GM23338 (cell line): Measurements from ENCODE around the gene TEX14. TPM values are rescaled to one million over a fixed set of nuclear protein-coding genes. Genes with fewer than 3 reads are reported as not detected.
A peak's percentile ranks its signal among the peaks of the same experiment; 100 is the strongest.

ENCODE experiments used
- ATAC-seq: fragments of 200-7000 bp; cut with Tn5 transposase; 3 replicates; pipeline ENCODE4 v1.9.1; 2020
- DNase-seq: peaks from one replicate; pipeline ENCODE4 v3.0.0-alpha.2; 2015; ENCODE audit warnings: low spot score
- H2AFZ ChIP-seq: fragments of 200-600 bp; sonication (generic); 2 replicates; pipeline ENCODE4 v1.8.0; 2016; ENCODE audit warnings: antibody characterized with exemption, mild to moderate bottlenecking, moderate library complexity
- H3F3A ChIP-seq: fragments of 200-600 bp; sonication (generic); replicated peaks from 2 replicates; pipeline ENCODE4 v1.8.0; 2017; ENCODE audit warnings: antibody characterized with exemption, mixed run types, low read depth
- H3K27ac ChIP-seq: fragments of 200-600 bp; sonication (generic); 2 replicates; pipeline ENCODE4 v1.6.1; 2016; ENCODE audit warnings: low read depth
- H3K27me3 ChIP-seq: fragments of 200-600 bp; sonication (generic); 2 replicates; pipeline ENCODE4 v1.8.0; 2016; ENCODE audit warnings: mild to moderate bottlenecking, mixed run types, moderate library complexity; ENCODE audit not compliant: insufficient read depth
- H3K36me3 ChIP-seq: fragments of 200-600 bp; sonication (generic); 2 replicates; pipeline ENCODE4 v1.8.0; 2016; ENCODE audit warnings: mild to moderate bottlenecking; ENCODE audit not compliant: insufficient read depth
- H3K4me1 ChIP-seq: fragments of 200-600 bp; sonication (generic); 2 replicates; pipeline ENCODE4 v1.8.0; 2016; ENCODE audit warnings: mild to moderate bottlenecking, moderate library complexity; ENCODE audit not compliant: insufficient read depth
- H3K4me2 ChIP-seq: fragments of 200-600 bp; sonication (generic); 2 replicates; pipeline ENCODE4 v1.7.1; 2017; ENCODE audit warnings: mixed run types
- H3K4me3 ChIP-seq: fragments of 200-600 bp; sonication (generic); 2 replicates; pipeline ENCODE4 v1.6.1; 2016; ENCODE audit warnings: mixed run types
- H3K79me2 ChIP-seq: fragments of 200-600 bp; sonication (generic); replicated peaks from 2 replicates; pipeline ENCODE4 v1.8.0; 2017; ENCODE audit warnings: mild to moderate bottlenecking; ENCODE audit not compliant: insufficient read depth
- H3K9me2 ChIP-seq: fragments of 200-600 bp; sonication (generic); 2 replicates; pipeline ENCODE4 v1.8.0; 2017; ENCODE audit not compliant: insufficient read depth
- H4K20me1 ChIP-seq: fragments of 200-600 bp; sonication (generic); replicated peaks from 2 replicates; pipeline ENCODE4 v1.8.0; 2017; ENCODE audit warnings: mild to moderate bottlenecking; ENCODE audit not compliant: insufficient read depth
- H3K27ac Mint-ChIP-seq: 2 replicates; pipeline ENCODE4 v1.8.0; 2020; ENCODE audit warnings: inconsistent platforms, mild to moderate bottlenecking, moderate library complexity, mixed read lengths
- H3K27me3 Mint-ChIP-seq: 3 replicates; pipeline ENCODE4 v1.8.0; 2022; ENCODE audit warnings: low read depth, mild to moderate bottlenecking, moderate library complexity, mixed read lengths, inconsistent platforms; ENCODE audit not compliant: insufficient read depth, poor library complexity
- H3K36me3 Mint-ChIP-seq: 3 replicates; pipeline ENCODE4 v1.8.0; 2021; ENCODE audit warnings: low read depth, mild to moderate bottlenecking, inconsistent platforms, moderate library complexity, mixed read lengths
- H3K4me1 Mint-ChIP-seq: 3 replicates; pipeline ENCODE4 v1.8.0; 2020; ENCODE audit warnings: mild to moderate bottlenecking, inconsistent platforms, mixed read lengths
- H3K4me3 Mint-ChIP-seq: 3 replicates; pipeline ENCODE4 v1.8.0; 2021; ENCODE audit warnings: moderate library complexity, mild to moderate bottlenecking, inconsistent platforms, mixed read lengths
- H3K9me3 Mint-ChIP-seq: 3 replicates; pipeline ENCODE4 v1.8.0; 2020; ENCODE audit warnings: moderate library complexity, mild to moderate bottlenecking, inconsistent platforms, mixed read lengths
- CREB1 ChIP-seq: fragments of 250-450 bp; sonication (Bioruptor Pico); IDR thresholded peaks from 2 replicates; pipeline ENCODE4 v1.5.0; 2020; ENCODE audit warnings: low read depth, mild to moderate bottlenecking, moderate library complexity
- ETS1 ChIP-seq: IDR thresholded peaks from 2 replicates; pipeline ENCODE4 v1.6.1; 2016; ENCODE audit warnings: antibody characterized with exemption
- POLR2AphosphoS5 ChIP-seq: IDR thresholded peaks from 2 replicates; pipeline ENCODE4 v1.6.1; 2016; ENCODE audit warnings: antibody characterized with exemption, low read depth
- STAT1 ChIP-seq: IDR thresholded peaks from one replicate; pipeline ENCODE4 v1.6.1; 2016; ENCODE audit warnings: antibody characterized with exemption; ENCODE audit not compliant: unreplicated experiment
- polyA plus RNA-seq: library from polyadenylated mRNA; unstranded; fragments of >200 nt; fragmentation: Nextera tagmentation; extraction: Ambion mirVana; gene quantifications from 2 replicates; pipeline ENCODE4 v1.2.1, GENCODE V29; 2016
- total RNA-seq: library from RNA; depleted of rRNA; stranded (reverse); fragments of >200 nt; shearing (Covaris generic); gene quantifications from 2 replicates; pipeline ENCODE4 v1.2.3, GENCODE V29; 2014
- TF ChIP-seq, protein P1 (sequence below), 2 experiments: fragments of 200-600 bp in 1 of 2; sonication (generic) in 1 of 2; conservative IDR thresholded peaks; 2 replicates each; pipeline versions ENCODE4 v1.5.1 to v1.6.1; 2016 to 2017; ENCODE audit warnings: antibody characterized with exemption in 2 of 2, low read depth in 2 of 2, mild to moderate bottlenecking in 2 of 2, moderate library complexity in 1 of 2

TEX14 gene
- total and polyA plus RNA-seq, 2 experiments from 2014 or later = 0.80 to 2.6 TPM

- peak; percentile 83 for DNase-seq
- H3K27me3 Mint-ChIP-seq = peaks cover 19% of the 10 kb centered on the region
- no peak overlapping the region for H3K4me2 ChIP-seq
- H3K4me1 Mint-ChIP-seq = peaks cover 25% of the 10 kb centered on the region
- no peaks in the 10 kb centered on the region for H3K9me3 Mint-ChIP-seq
- H2AFZ ChIP-seq = no peak overlapping the region
- H3K36me3 ChIP-seq = peaks cover 4% of the 10 kb centered on the region; the same call in 1 of the 2 replicates
- H3K4me3 Mint-ChIP-seq = no peak overlapping the region
- no peak overlapping the region for H3K27ac Mint-ChIP-seq
- no peaks in the 10 kb centered on the region for H3K27me3 ChIP-seq
- no peaks in the 10 kb centered on the region for H4K20me1 ChIP-seq
- H3K79me2 ChIP-seq = peaks cover 12% of the 10 kb centered on the region; the same call in 1 of the 2 replicates
- H3F3A ChIP-seq = peaks cover 8% of the 10 kb centered on the region; the same call in 1 of the 2 replicates
- H3K4me1 ChIP-seq = peaks cover 11% of the 10 kb centered on the region
- ATAC-seq = peak; percentile 7
- no peak overlapping the region for H3K27ac ChIP-seq
- H3K36me3 Mint-ChIP-seq = no peaks in the 10 kb centered on the region; the same call in 2 of the 3 replicates
- 0 out of 2 replicates have a peak, but pooled peaks cover 4% of the 10 kb centered on the region for H3K9me2 ChIP-seq
- no peak overlapping the region for H3K4me3 ChIP-seq
- TF ChIP-seq, protein P1, sequence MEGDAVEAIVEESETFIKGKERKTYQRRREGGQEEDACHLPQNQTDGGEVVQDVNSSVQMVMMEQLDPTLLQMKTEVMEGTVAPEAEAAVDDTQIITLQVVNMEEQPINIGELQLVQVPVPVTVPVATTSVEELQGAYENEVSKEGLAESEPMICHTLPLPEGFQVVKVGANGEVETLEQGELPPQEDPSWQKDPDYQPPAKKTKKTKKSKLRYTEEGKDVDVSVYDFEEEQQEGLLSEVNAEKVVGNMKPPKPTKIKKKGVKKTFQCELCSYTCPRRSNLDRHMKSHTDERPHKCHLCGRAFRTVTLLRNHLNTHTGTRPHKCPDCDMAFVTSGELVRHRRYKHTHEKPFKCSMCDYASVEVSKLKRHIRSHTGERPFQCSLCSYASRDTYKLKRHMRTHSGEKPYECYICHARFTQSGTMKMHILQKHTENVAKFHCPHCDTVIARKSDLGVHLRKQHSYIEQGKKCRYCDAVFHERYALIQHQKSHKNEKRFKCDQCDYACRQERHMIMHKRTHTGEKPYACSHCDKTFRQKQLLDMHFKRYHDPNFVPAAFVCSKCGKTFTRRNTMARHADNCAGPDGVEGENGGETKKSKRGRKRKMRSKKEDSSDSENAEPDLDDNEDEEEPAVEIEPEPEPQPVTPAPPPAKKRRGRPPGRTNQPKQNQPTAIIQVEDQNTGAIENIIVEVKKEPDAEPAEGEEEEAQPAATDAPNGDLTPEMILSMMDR (conservative IDR thresholded peaks at IDR 0.05; ENCODE audit: low read depth in 2 of 2) = peak; percentile 58 to 72
- TF ChIP-seq POLR2AphosphoS5 = no peak
Observed at GRCh38 chr17:58520843-58521430, 170.9 kb downstream of the TEX14 start.

DNA sequence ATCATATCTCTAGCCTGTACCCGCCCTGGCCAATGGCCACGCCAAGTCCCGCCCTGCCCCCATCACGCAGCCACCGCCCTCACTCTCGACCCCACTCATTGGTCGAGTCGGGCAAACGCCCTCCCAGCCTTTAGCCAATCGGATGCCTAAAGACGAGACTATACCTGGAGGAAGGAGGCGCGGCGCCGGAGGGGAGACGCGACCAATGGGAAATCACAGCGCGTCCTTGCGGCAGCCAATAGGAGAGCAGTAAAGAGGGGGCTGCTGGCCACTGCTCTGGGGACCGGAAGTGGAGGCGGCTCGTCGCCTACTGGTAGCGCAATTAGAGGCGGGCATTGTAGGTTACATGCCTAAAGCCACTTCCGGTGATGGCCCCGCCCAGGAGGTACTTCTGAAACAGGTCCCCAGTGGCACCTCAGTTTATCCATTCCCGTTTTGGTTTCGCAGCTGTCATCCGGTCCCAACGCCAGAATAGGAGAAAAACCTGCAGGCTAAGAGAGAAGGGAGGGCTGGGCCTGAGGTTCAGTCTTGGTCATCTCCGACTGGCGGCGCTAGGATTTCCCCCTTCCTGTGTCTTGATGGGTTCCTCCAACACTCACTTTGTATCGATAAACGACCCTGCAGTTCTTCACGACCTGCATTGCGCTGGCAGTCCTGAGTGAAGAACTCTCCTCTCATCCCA is 173.8 kb downstream of the TEX14 start:
- no peaks in the 10 kb centered on the region; the same call in 2 of the 3 replicates for H3K9me3 Mint-ChIP-seq
- Histone ChIP-seq H3K4me2 (peak overlapping the region; percentile 81), H3K4me3 (peak overlapping the region; percentile 93), H3K27ac (peak overlapping the region; percentile 86), H3F3A (peaks cover 8% of the 10 kb centered on the region; the same call in 1 of the 2 replicates), H2AFZ (peak overlapping the region; percentile 60), H3K27me3 (no peaks in the 10 kb centered on the region), H3K79me2 (peaks cover 19% of the 10 kb centered on the region; the same call in 1 of the 2 replicates), H3K4me1 (peaks cover 24% of the 10 kb centered on the region), H3K36me3 (peaks cover 4% of the 10 kb centered on the region; the same call in 1 of the 2 replicates), H3K9me2 (0 out of 2 replicates have a peak, but pooled peaks cover 4% of the 10 kb centered on the region), H4K20me1 (no peaks in the 10 kb centered on the region)
- ATAC-seq (peak; percentile 78), DNase-seq (peak; percentile 100)
- H3K27me3 Mint-ChIP-seq = peaks cover 15% of the 10 kb centered on the region
- peak; percentile 50; the same call in 1 of the 2 replicates for TF ChIP-seq POLR2AphosphoS5
- no peak for TF ChIP-seq STAT1
- peak; percentile 88 for TF ChIP-seq CREB1
- peak; percentile 64 for TF ChIP-seq ETS1
- H3K27ac Mint-ChIP-seq = peak overlapping the region; percentile 97
- H3K4me3 Mint-ChIP-seq = peak overlapping the region; percentile 93
- H3K4me1 Mint-ChIP-seq = peaks cover 27% of the 10 kb centered on the region
- peaks cover 1% of the 10 kb centered on the region; the same call in 1 of the 3 replicates for H3K36me3 Mint-ChIP-seq
